Pons (tissue), 1 donor: ENCODE results near the gene ATF6.

ENCODE experiments used
- DNase-seq: peaks from one replicate; pipeline ENCODE4 v3.0.0-alpha.2; 2016; ENCODE audit warnings: low spot score

The ATF6 gene

GRCh38 chr1:161940866-161941591 lies 174.9 kb downstream of the ATF6 start:
- no peak for DNase-seq

- DNase-seq, result no peak
These were observed 175.8 kb downstream of the ATF6 start for GRCh38 chr1:161941726-161942436.

- DNase-seq, result no peak
These were observed 177.6 kb downstream of the ATF6 start for GRCh38 chr1:161943737-161944136.

GRCh38 chr1:161944381-161944780 lies 178.3 kb downstream of the ATF6 start:
- no peak for DNase-seq

- no peak for DNase-seq
These were observed 179.4 kb downstream of the ATF6 start for GRCh38 chr1:161945306-161946060.

GRCh38 chr1:161946071-161946987 lies 180.2 kb downstream of the ATF6 start:
- no peak for DNase-seq

GRCh38 chr1:161948435-161948834 lies 182.3 kb downstream of the ATF6 start:
- DNase-seq, result no peak

- DNase-seq, result no peak
These were observed 183.4 kb downstream of the ATF6 start for GRCh38 chr1:161949548-161949947.

- no peak for DNase-seq
These were observed 184.3 kb downstream of the ATF6 start for GRCh38 chr1:161950377-161950776.

- no peak for DNase-seq
These were observed 185.5 kb downstream of the ATF6 start for GRCh38 chr1:161951646-161952045.

- no peak for DNase-seq
These were observed 186.6 kb downstream of the ATF6 start for GRCh38 chr1:161952607-161953172.

- DNase-seq, result no peak
These were observed 187.3 kb downstream of the ATF6 start for GRCh38 chr1:161953256-161953920.

- peak; percentile 46 for DNase-seq
These were observed 187.9 kb downstream of the ATF6 start for GRCh38 chr1:161954050-161954449.

- DNase-seq, result no peak
These were observed 188.3 kb downstream of the ATF6 start for GRCh38 chr1:161954466-161954865.

GRCh38 chr1:161955606-161956005 lies 189.5 kb downstream of the ATF6 start:
- no peak for DNase-seq

GRCh38 chr1:161956097-161956496 lies 190.0 kb downstream of the ATF6 start:
- no peak for DNase-seq

- DNase-seq, result no peak
These were observed 190.8 kb downstream of the ATF6 start for GRCh38 chr1:161956930-161957329.

- no peak for DNase-seq
These were observed 192.3 kb downstream of the ATF6 start for GRCh38 chr1:161958425-161958824.

GRCh38 chr1:161962091-161962887 lies 196.2 kb downstream of the ATF6 start:
- no peak for DNase-seq

GRCh38 chr1:161966067-161966466 lies 199.9 kb downstream of the ATF6 start:
- no peak for DNase-seq
